C4-2B (cell line): ENCODE data around the gene CLCNKB.
"Not testable (repeated sequence)": the region's sequence is repeated elsewhere in the genome, so short reads cannot be mapped to it uniquely, and the experiment has no call there.

ENCODE experiments used
- ZFX ChIP-seq: fragments of 450-650 bp; IDR thresholded peaks from 2 replicates; pipeline ENCODE4 v1.6.1; 2017
- TF ChIP-seq, protein P1 (sequence below): fragments of 450-650 bp; conservative IDR thresholded peaks from 2 replicates; pipeline ENCODE4 v1.5.1; 2017; ENCODE audit warnings: mild to moderate bottlenecking

GRCh38 chr1:16026302-16026701 lies 17.3 kb upstream of the CLCNKB start:
- TF ChIP-seq, protein P1, sequence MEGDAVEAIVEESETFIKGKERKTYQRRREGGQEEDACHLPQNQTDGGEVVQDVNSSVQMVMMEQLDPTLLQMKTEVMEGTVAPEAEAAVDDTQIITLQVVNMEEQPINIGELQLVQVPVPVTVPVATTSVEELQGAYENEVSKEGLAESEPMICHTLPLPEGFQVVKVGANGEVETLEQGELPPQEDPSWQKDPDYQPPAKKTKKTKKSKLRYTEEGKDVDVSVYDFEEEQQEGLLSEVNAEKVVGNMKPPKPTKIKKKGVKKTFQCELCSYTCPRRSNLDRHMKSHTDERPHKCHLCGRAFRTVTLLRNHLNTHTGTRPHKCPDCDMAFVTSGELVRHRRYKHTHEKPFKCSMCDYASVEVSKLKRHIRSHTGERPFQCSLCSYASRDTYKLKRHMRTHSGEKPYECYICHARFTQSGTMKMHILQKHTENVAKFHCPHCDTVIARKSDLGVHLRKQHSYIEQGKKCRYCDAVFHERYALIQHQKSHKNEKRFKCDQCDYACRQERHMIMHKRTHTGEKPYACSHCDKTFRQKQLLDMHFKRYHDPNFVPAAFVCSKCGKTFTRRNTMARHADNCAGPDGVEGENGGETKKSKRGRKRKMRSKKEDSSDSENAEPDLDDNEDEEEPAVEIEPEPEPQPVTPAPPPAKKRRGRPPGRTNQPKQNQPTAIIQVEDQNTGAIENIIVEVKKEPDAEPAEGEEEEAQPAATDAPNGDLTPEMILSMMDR: not testable (repeated sequence)
- TF ChIP-seq ZFX: not testable (repeated sequence)
